NCI-H82 treated with DMSO at 0.1 percent for 48 hours (cell line): Measurements from ENCODE around the gene PMAIP1.

Source experiments
- DNase-seq: peaks from one replicate; lab custom pipeline; 2025; ENCODE audit not compliant: unreplicated experiment; lab: John Stamatoyannopoulos, UW

PMAIP1 gene

GRCh38 chr18:59911600-59911999 lies 11.8 kb downstream of the PMAIP1 start:
- DNase-seq: no peak

- DNase-seq: no peak
Measured at GRCh38 chr18:59912007-59912550, 12.3 kb downstream of the PMAIP1 start.

GRCh38 chr18:59915606-59916005 lies 15.8 kb downstream of the PMAIP1 start:
- DNase-seq: no peak

GRCh38 chr18:59916746-59917145 lies 16.9 kb downstream of the PMAIP1 start:
- no peak for DNase-seq

DNA sequence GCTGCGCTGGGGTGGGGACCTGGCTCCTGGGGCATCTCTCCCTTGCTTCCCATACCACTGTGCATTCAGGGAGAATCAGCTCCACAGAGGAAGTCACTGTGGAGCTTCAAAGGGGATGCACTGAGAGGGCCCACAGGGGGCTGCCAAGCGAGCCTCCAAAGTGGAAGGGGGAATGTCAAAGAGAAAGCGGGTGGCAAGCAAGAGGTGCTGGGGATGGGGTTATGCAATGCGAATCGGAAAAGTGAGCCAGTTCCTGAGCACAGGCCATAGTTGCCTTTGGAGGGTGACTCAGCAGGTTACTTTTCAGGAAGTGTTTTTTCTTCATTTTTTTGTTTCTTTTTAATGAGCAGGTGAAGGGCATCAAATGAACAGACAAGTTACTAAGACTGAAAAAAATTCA lies 17.6 kb downstream of the PMAIP1 start:
- no peak for DNase-seq

- no peak for DNase-seq
Measured at GRCh38 chr18:59918320-59918755, 18.5 kb downstream of the PMAIP1 start.

DNA sequence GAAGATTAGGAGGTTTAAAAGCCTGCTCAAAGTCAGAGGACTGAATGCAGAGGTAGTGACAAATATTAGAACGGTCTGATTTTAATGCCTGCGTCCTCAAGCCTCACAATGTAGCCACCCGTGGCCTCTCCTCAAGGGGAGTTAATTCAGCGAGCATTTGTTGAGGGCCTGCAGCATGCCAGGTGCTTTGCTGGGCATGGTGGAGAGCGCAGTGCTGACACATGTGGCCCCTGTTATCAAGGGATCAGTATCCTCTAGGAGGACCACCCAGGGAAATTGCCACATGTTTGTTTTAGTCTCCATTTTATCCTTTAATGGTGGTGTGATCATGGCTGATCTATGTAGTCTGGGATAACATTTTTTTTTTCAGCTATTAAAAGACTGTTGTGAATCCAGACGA lies 19.2 kb downstream of the PMAIP1 start:
- no peak for DNase-seq

- no peak for DNase-seq
Measured at GRCh38 chr18:59921384-59921891, 21.6 kb downstream of the PMAIP1 start.

DNA sequence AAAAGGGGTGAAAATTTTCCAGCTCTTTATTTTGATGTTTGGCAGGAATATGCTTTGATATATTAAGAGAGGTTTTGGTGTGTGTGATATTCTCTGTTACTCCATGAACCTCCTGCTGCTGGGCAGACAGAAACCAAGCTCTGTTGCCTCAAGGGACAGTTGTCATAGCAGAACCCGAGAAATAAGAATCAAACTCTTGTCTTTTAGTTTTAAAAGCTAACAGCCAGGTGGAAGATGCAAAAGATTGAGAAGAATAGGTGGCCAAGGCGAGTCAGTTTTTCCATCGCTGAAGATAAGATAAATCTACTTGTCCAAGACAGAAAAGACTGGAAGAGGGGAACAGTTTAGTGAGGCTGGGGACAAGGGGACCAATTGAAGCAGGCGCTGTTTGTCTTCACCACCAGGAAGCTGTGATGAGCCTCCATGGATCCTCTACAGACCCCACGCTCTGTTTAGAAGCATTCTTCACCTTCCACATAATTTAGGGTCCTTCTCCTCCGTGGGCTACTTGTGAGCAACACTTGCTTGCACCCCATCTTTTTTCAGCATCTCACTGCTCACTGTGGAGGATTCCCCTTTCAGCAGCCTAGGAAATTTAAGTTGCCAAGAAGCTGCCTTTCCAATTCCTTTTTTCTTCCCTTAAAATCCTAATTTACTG lies 23.9 kb downstream of the PMAIP1 start:
- no peak for DNase-seq

GRCh38 chr18:59926131-59926530 lies 26.3 kb downstream of the PMAIP1 start:
- DNase-seq: no peak

GRCh38 chr18:59927246-59927825 lies 27.5 kb downstream of the PMAIP1 start:
- DNase-seq: no peak

- no peak for DNase-seq
Measured at GRCh38 chr18:59928201-59928600, 28.4 kb downstream of the PMAIP1 start.

DNA sequence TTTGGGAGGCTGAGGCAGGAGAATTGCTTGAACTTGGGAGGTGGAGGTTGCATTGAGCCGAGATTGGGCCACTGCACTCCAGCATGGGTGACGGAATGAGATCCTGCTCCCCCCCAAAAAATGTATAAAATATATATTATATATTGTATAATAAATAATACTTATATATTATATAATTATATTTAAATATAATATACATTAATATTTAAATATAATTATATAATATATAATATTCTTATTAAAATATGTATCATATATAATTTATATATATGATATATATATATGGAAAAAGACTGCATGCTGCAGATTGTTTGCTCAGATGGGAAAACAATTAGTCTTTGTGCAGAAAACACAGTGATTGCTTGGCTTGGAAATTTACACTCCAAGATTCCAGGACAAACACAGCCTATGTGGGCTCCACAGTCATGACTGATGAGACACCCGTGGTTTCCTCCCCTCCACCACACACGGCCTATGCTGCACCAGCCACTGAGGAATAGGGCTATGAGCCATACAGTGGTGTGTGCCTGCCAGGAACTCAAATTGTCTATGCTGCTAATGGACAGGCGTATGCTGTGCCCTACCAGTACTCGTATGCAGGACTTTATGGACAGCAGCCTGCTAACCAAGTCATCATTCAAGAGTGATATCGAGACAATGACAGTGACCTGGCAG lies 30.0 kb downstream of the PMAIP1 start:
- no peak for DNase-seq

GRCh38 chr18:59932401-59932800 lies 32.6 kb downstream of the PMAIP1 start:
- no peak for DNase-seq

- DNase-seq: no peak
Measured at GRCh38 chr18:59938676-59939075, 38.9 kb downstream of the PMAIP1 start.

DNA sequence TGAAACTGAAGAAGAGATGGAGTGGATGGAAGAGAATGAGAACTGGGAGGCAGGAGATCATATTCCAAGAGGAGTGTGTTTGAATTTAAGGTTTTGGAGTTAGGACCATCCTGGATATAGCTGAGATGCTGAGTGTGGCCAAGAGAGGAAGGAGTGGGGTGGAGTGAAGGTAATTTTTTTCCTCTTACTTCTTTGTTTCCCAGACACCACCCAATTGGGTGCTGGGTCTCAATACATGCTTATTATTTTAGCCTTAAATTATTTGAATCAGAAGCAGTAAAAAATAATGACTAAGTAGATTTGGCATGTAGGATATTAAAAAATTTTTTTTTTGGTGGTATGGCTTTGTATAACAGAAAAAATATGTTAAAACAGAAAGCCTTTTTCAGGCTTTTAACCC lies 39.3 kb downstream of the PMAIP1 start:
- DNase-seq: no peak

DNA sequence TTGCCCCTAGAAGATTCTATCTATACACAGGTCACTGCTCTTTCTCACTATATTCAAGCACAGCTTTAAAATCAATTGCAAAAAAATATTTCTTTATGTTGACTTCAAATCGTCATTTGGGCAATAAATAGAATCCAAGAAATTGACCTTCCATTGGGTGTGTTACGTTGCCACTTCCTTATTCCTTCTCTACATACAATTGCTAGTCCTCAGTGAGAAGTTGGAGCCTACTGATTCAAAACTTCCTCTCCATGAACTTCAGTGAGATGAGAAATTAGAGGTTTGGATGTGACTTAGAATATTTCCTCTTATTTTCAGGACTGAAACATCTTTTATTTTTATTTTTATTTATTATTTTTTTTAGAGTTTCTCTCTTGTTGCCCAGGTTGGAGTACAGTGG lies 40.3 kb downstream of the PMAIP1 start:
- DNase-seq: no peak

DNA sequence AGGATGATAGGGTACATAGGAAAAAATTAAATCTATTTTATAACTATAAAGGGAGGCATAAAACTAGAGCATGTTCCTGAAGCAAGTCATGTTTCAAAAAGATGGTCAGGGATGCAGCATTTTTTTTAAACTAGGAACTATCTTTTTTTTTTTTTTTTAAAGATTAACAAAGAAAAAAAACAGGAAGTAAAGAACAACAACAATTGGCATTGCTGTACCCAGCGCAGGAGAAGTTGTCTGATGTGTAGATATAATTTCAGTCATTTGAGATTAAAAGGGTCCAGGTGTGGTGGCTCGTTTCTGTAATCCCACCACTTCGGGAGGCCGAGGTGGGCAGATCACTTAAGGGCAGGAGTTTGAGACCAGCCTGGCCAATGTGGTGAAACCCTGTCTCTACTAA lies 41.5 kb downstream of the PMAIP1 start:
- no peak for DNase-seq

GRCh38 chr18:59942601-59943000 lies 42.8 kb downstream of the PMAIP1 start:
- no peak for DNase-seq

DNA sequence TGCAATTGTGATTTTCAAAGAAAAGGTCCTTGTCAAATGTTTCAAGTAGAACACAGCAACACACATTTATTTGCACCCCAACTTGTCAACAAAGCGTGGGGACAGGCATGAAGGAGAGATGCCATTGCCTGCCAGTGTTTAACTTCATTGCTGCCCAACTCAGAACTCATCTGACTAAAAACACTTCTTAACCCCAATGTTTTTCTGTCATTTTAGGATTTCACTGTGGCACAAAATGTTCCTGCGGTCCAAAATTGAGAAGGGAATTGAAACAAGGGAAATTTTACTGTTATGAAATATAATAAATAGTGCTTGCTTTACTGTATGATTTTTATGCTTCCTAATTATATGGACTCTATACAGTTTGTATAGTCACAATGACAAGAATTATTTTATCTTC lies 45.7 kb downstream of the PMAIP1 start:
- DNase-seq: no peak

DNA sequence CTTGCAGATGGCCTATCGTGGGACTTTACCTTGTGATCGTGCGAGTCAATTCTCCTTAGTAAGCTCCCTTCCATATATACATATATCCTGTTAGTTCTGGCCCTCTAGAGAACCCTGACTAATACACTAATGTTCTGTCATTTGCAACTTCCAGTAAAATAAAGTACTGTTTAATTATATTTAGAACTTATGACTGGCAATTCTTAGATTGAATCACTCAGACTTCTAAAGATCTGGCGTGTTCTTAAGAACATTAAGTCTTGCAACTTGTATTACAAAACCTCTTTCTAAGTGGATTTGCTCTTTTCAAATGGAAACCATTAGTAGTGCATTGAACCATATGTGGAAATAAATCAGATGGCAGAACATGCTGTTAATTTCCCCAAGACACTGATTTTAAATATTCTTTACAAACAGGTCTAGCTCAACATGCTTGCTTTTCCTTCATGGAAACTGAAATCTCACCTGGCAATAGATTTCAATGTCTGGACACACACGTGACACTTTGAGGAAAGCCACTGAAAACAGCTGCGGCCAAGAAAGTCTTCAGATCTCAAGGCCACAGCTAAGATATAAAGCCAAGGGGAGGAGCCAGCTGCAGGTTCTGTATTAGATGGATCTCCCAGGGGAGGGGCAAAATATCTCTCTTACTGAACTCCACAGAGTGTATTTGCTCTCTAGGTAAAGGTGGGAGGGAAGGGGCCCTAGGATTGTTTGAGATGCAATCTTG lies 50.6 kb downstream of the PMAIP1 start:
- DNase-seq: no peak
